Fibroblast of the conjunctiva (primary cell): ENCODE measurements around the gene RAB34.

Experiments
- DNase-seq: peaks from one replicate; pipeline ENCODE4 v3.0.0-alpha.2; 2010; ENCODE audit warnings: low read depth

The RAB34 gene

GRCh38 chr17:28675490-28675889 is 42.2 kb downstream of the RAB34 start:
- DNase-seq: peak; percentile 39

DNA sequence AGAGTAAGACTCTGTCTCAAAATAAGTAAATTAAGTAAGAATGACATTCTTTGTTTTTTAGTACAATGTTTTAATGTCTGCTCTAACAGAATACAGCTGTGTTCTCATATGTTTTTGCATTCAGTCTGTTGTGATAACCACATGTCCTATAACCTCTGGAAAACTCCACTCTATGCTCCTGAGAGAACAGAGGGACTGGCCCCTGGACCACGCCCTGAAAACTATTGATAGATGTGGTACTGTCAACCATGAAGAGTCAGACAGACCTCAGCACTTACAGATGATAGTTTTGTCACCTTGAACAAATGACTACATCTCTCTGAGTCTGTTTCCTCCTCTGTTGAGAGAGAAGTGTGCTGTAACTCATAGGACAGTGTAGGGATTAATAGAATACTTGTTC is 47.8 kb downstream of the RAB34 start:
- DNase-seq: no peak

GRCh38 chr17:28667870-28668269 is 49.8 kb downstream of the RAB34 start:
- DNase-seq: no peak

DNA sequence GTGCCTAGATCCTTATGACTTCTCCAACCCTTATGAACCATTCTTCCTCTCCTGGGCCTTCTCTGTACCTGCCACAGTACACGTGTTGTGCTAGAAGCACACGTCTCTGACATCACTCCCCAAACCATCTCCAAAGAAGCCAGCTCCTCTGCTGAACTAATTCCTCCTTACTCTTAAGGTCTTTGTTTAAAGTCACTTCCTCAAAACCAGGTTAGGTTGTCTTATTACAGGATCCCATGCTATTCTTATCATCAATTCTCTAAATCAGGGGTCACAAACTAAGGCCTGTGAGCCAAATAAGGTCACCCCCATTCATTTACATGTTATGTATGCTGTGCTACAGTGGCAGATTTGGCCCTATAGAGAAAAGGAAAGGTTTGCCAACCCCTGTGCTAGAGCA is 51.7 kb downstream of the RAB34 start:
- DNase-seq: no peak
